ENCODE measurements around the gene CALB2. TPM values are rescaled to one million over a fixed set of nuclear protein-coding genes. Genes with fewer than 3 reads are reported as not detected.
A peak's percentile ranks its signal among the peaks of the same experiment; 100 is the strongest.

Gene CALB2
- total RNA-seq, 1 donor from 2014 or later, result 3.2 TPM

GRCh38 chr16:71396594-71396993 is 38.1 kb downstream of the CALB2 start:
- no peak for ATAC-seq

- no peak for ATAC-seq
Measured at GRCh38 chr16:71399801-71400563, 41.5 kb downstream of the CALB2 start.

- ATAC-seq, result no peak
Measured at GRCh38 chr16:71402007-71402406, 43.5 kb downstream of the CALB2 start.

GRCh38 chr16:71402674-71403073 is 44.2 kb downstream of the CALB2 start:
- ATAC-seq, result no peak

- no peak for ATAC-seq
Measured at GRCh38 chr16:71404364-71404763, 45.8 kb downstream of the CALB2 start.

GRCh38 chr16:71406316-71406715 is 47.8 kb downstream of the CALB2 start:
- no peak for ATAC-seq

GRCh38 chr16:71406724-71407123 is 48.2 kb downstream of the CALB2 start:
- ATAC-seq, result no peak

GRCh38 chr16:71407731-71408130 is 49.2 kb downstream of the CALB2 start:
- ATAC-seq, result no peak

GRCh38 chr16:71408536-71408935 is 50.0 kb downstream of the CALB2 start:
- ATAC-seq, result no peak

GRCh38 chr16:71409011-71409775 is 50.7 kb downstream of the CALB2 start:
- ATAC-seq, result no peak

- ATAC-seq, result no peak
Measured at GRCh38 chr16:71410146-71410545, 51.6 kb downstream of the CALB2 start.

- peak; percentile 77 for ATAC-seq
Measured at GRCh38 chr16:71412270-71413160, 54.0 kb downstream of the CALB2 start.

- no peak for ATAC-seq
Measured at GRCh38 chr16:71413341-71413740, 54.8 kb downstream of the CALB2 start.

GRCh38 chr16:71414038-71414437 is 55.5 kb downstream of the CALB2 start:
- ATAC-seq, result no peak

- peak; percentile 52 for ATAC-seq
Measured at GRCh38 chr16:71421911-71422310, 63.4 kb downstream of the CALB2 start.

GRCh38 chr16:71423016-71423415 is 64.5 kb downstream of the CALB2 start:
- no peak for ATAC-seq

- ATAC-seq, result no peak
Measured at GRCh38 chr16:71423865-71424264, 65.3 kb downstream of the CALB2 start.

- no peak for ATAC-seq
Measured at GRCh38 chr16:71424626-71425025, 66.1 kb downstream of the CALB2 start.

- ATAC-seq, result no peak
Measured at GRCh38 chr16:71425746-71426068, 67.2 kb downstream of the CALB2 start.

GRCh38 chr16:71426069-71426879 is 67.8 kb downstream of the CALB2 start:
- peak; percentile 68 for ATAC-seq

GRCh38 chr16:71426880-71427615 is 68.5 kb downstream of the CALB2 start:
- ATAC-seq, result no peak

GRCh38 chr16:71428385-71428784 is 69.9 kb downstream of the CALB2 start:
- no peak for ATAC-seq

Measured in esophagus mucosa (tissue), 1 donor.